VCaP (cell line): Measurements from ENCODE around the gene KRT86.
"Not testable (repeated sequence)": the region's sequence is repeated elsewhere in the genome, so short reads cannot be mapped to it uniquely, and the experiment has no call there.

ENCODE experiments used
- H3K27ac ChIP-seq: fragments of 450-650 bp; 2 replicates; pipeline ENCODE4 v1.5.1; 2017
- TF ChIP-seq, protein P1 (sequence below): fragments of 450-650 bp; conservative IDR thresholded peaks from 2 replicates; pipeline ENCODE4 v1.5.1; 2017; ENCODE audit warnings: mild to moderate bottlenecking, moderate library complexity

The KRT86 gene

DNA sequence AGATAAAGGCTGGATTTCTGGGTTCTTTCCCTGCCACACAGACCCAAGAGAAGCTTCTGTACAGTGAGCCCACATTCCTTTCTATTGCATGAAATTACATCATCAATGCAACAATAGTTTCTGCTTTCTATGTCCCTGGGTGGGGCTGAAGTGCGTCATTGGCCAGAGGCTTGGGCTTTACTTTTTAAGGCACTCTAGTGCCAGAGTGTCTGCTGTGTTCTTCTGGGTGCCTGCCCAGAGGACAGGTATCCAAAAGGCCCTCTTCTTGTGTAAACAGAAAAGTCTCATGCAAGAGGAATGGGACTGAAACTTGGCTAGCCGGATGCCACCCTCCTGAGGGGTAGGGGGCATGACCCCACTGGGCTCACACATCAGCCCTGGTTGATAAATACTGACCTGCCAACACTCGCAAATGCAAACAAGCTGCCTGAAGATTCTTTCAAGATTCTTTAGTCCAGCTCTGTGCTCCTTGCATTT lies 5.9 kb downstream of the KRT86 start:
- peak overlapping the region; percentile 49 for H3K27ac ChIP-seq
- TF ChIP-seq, protein P1, sequence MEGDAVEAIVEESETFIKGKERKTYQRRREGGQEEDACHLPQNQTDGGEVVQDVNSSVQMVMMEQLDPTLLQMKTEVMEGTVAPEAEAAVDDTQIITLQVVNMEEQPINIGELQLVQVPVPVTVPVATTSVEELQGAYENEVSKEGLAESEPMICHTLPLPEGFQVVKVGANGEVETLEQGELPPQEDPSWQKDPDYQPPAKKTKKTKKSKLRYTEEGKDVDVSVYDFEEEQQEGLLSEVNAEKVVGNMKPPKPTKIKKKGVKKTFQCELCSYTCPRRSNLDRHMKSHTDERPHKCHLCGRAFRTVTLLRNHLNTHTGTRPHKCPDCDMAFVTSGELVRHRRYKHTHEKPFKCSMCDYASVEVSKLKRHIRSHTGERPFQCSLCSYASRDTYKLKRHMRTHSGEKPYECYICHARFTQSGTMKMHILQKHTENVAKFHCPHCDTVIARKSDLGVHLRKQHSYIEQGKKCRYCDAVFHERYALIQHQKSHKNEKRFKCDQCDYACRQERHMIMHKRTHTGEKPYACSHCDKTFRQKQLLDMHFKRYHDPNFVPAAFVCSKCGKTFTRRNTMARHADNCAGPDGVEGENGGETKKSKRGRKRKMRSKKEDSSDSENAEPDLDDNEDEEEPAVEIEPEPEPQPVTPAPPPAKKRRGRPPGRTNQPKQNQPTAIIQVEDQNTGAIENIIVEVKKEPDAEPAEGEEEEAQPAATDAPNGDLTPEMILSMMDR: no peak

DNA sequence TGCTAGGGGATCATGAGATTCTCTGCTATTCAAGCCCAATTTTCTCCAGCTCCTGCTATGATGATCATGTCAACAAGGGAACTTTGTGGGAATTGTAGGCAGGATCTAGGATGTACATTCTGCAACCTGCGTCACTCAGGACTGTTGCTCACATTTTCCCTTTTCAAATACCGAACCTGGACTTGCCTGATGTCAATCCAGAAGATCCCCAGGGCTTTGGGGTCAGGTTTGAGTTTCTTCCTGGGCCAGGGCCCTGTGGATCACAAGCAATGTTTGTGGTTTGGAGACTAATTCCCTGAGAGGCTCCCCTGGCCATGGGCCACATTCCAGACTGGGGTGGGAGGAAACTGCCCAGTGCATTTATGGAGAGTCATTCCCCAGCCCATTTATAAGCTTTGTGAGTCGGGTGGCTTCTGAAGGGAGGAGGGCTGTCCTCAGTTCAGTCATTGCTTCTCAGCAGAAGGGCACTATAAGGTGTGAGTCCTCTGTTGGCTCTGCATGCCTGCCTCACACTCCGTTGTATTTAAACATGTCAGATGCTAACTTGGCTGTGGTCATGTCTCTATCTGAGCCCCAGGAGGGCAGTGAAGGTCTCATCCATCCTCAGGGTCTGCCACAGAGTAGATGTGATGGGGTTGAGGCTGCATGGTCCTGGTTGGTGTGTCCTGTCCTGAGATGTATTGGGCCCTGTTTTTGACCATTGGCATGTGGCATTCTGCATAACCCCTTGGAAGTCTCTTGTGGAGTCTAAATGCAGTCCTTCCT lies 6.5 kb downstream of the KRT86 start:
- TF ChIP-seq, protein P1: no peak
- H3K27ac ChIP-seq: peak overlapping the region; percentile 49

DNA sequence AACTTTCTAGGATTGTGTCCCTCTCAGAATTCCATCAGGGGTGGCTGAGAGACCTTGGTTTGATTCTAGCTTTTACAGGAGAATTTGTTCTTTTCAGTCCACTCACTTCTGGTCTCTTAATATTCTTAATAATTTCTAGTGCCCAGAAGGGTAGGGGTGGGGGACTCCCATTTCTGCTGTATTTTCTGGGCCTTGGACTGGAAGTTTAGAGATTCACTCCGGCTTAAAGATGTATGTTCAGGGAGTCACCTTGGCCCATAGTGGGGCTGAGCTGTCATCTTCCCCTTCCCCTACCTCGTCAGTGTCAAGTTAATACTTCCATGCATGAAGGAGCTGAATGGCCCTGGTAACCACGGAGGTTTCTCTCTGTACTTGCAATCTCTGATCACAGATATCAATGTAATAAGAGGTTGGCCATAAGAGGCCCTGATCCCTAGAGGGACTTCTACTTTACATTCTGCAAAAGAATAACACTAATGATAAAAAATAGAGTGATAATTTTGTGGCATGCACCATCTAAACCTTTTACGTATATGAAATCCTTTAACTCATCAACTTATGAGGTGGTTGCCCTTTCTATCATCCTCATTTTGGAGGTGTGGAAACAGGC lies 10.2 kb downstream of the KRT86 start:
- TF ChIP-seq, protein P1: no peak
- no peak overlapping the region for H3K27ac ChIP-seq

DNA sequence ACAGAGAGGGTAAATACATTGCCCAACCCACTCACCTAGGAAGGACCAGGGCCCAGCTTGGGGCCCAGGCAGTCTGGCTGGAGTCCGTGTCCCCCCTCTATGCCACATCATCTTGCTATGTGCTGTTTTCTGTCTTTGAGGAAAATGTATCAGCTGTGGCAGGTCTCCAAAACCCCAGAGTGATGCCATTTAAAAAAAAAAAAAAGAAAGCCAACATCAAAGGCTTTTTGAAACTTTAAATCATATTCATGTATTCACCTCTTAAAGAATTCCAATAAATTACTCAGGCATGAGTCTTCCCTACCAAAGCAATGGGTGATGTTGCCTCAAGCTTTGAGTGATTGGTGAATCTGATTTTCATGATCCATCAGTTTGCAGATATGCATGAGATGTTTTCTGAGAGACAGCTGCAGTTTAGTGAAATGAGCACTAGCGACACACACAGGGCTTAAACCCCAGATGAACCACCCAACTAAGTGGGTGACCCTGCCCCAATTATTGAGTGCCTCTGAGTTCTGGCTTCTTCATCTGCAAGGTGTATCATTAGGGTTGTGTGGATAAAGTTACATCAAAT lies 10.8 kb downstream of the KRT86 start:
- H3K27ac ChIP-seq: no peak overlapping the region
- TF ChIP-seq, protein P1: no peak

DNA sequence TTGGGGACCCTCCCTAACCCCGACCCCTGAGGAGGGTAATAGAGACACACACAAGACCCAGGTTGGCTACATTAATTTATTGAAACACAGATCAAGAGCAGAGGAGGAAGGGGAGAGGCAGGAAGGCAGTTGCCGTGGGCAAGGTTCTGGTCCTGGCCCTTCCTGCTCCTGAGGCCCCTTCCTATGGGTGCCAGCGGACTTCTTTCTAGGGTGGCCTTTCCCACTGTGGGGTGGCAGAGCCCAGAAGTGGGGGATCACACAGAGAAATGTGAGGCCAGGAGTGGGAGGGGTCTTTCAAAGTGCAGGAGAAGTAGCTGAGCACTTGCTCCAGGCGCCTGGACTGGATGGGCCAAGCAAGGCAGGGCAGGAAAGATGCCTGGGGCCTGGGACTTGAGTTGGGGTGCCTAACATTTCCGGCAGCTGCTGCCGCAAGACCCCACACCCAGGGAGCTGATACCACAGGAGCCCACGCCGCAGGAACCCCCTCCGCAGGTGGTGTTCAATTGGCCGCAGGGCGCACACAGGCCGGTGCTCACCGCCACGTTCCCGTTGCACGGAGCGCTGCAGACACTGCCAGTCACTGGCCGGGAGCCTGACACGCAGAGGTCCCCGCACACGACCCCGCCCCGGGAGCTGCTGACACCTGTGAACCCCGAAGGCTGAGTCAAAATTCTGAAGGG lies 11.5 kb downstream of the KRT86 start:
- TF ChIP-seq, protein P1: no peak
- H3K27ac ChIP-seq: no peak overlapping the region

DNA sequence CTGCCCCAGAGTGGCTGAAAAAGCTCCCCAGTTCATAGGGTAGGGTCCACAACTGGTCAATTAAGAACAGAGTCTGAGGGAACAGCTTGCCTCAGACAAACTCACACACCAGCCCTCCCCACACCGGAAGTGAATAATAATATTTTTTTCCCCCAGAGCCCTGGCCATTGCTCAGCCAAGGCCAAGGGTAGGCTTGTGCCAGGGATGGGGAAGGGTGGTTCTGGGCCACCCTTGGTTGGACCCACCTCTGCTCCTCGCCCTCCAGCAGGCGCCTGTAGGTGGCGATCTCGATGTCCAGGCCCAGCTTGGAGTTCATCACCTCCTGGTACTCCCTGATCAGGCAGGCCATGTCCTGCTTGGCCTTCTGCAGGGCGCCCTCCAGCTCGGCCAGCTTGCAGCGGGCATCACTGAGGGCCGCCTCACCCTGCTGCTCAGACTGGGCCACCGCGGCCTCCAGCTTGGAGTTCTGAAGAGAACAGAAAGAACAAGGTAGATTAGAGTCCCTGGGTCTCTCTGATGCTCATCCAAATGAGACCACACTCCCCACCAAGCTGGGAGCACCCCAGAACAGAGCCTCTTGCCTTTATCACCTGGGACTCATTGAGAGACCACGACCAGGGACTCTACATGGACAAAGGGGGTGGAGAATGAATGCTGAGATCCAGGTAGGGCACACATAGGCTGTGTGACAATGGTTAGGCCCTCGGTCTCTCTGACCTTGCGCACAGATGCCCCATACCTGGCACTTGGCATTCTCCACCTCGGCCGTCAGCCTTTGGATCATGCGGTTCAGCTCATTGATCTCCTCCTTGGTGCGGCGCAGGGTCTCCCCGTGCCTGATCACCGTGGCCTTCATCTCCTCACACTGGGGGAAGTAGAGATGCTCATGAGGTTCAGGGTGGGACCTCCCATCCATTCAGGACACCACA lies 12.7 kb downstream of the KRT86 start:
- TF ChIP-seq, protein P1: peak; percentile 15; the same call in 1 of the 2 replicates
- H3K27ac ChIP-seq: not testable (repeated sequence)

DNA sequence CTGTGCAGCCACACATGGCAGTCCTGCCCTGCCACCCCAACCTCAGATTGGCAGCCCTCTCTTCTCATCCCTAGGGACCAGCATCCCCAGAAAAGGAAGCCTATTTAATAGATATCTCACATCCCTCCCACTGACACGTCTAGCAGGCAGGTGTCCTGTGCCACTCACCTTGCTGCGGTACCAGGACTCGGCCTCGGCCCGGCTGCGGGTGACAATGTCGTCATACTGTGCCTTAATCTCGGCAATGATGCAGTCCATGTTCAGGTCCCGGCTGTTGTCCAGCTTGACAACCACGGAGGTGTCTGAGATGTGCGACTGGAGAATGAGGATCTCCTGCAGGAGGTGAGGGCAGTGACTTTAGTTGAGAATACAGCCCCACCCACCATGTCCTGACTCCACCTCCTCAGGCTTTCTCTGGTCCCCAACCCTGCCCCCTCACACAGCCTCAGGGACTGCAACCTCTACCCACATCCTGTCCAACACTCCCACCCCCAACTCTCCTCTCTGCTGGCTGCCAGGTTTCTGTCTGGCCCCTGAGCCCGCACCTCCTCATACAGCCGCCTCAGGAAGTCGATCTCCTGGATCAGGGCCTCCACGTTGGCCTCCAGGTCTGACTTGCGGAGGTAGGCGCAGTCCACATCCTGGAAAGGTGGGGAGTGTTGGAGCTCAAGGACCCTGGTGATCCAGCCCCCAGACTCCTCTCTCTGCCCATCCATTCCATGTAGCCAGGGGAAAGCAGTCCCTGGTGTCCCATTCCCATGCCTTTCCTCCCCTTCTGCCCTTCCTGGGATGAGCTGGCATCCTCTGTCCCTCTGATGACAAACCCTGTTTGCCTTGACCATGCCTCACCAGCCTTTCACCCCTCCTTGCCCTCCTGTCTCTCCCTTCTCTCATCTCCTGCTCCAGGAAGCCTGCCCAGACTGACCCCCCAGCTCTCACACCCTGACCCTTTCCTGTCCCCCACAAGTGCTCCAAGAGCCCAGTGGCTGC lies 13.7 kb downstream of the KRT86 start:
- not testable (repeated sequence) for H3K27ac ChIP-seq

DNA sequence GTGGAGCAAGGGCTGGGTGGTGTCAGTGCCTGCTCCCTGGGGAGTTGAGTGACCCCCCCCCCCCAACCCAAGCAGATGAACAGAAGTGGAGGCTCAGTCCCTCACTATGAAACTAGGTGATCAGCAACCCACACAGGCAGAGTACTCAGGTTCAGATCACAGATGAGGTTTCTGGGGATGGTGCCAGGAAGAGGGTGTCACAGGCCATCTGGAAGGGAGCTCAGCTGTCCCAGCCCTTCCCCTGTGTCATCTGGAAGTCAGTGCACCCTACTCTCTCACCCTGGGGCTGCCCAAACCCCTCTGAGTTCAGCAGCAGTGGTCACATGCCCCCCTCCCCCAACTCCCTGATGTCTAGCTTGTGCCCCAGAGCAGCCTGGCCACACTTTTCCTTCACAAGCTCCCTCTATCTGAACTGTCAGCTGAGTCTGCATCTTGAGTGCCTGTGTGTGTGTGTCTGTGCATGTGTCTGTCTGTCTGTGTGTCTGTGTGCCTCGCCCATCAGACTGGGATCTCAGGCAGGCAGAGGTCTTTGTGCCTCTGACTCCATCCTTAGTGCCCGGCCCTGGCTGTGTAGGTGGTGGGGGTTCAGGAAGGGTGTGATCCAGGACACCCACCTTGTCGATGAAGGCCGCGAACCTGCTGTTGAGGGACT lies 16.2 kb downstream of the KRT86 start:
- H3K27ac ChIP-seq: not testable (repeated sequence)
